ENCODE measurements around the gene SMDT1. TPM values are rescaled to one million over a fixed set of nuclear protein-coding genes. Genes with fewer than 3 reads are reported as not detected.

SMDT1 gene
- polyA plus RNA-seq, 1 donor from 2014 or later: 42.8 TPM

- Histone ChIP-seq H3F3A (ENCODE audit: insufficient read depth, low read length, poor library complexity, severe bottlenecking) (no peaks in the 10 kb centered on the region), H3K27me3 (ENCODE audit: insufficient read depth, low read depth, low read length) (no peaks in the 10 kb centered on the region), H3K27ac (ENCODE audit: low read length) (no peak overlapping the region), H4K20me1 (ENCODE audit: insufficient read depth) (no peaks in the 10 kb centered on the region), H3K9me2 (ENCODE audit: insufficient read depth, low read length) (no peaks in the 10 kb centered on the region), H3K36me3 (ENCODE audit: insufficient read depth, low read length) (no peaks in the 10 kb centered on the region), H2AFZ (ENCODE audit: low read depth, low read length) (no peak overlapping the region), H3K4me2 (ENCODE audit: low read length) (no peak overlapping the region), H3K4me3 (ENCODE audit: low read length) (no peak overlapping the region), H3K9ac (ENCODE audit: low read length) (no peak overlapping the region), H3K79me2 (replicated peaks; ENCODE audit: insufficient read depth, low read length) (no peaks in the 10 kb centered on the region), H3K9me3 (ENCODE audit: low read length) (no peaks in the 10 kb centered on the region)
- TF ChIP-seq POLR2AphosphoS5 (IDR thresholded peaks at IDR 0.05): no peak
These were observed 26.7 kb upstream of the SMDT1 start for GRCh38 chr22:42052765-42053164.

GRCh38 chr22:42056757-42057511 is 22.6 kb upstream of the SMDT1 start:
- H3K27ac ChIP-seq (ENCODE audit: low read length): no peak overlapping the region
- no peak overlapping the region for H3K9ac ChIP-seq (ENCODE audit: low read length)
- no peaks in the 10 kb centered on the region for H3F3A ChIP-seq (ENCODE audit: insufficient read depth, low read length, poor library complexity, severe bottlenecking)
- no peaks in the 10 kb centered on the region for H3K27me3 ChIP-seq (ENCODE audit: insufficient read depth, low read depth, low read length)
- H3K9me2 ChIP-seq (ENCODE audit: insufficient read depth, low read length): no peaks in the 10 kb centered on the region
- no peaks in the 10 kb centered on the region for H3K9me3 ChIP-seq (ENCODE audit: low read length)
- H2AFZ ChIP-seq (ENCODE audit: low read depth, low read length): no peak overlapping the region
- no peak overlapping the region for H3K4me2 ChIP-seq (ENCODE audit: low read length)
- no peaks in the 10 kb centered on the region for H3K36me3 ChIP-seq (ENCODE audit: insufficient read depth, low read length)
- no peak overlapping the region for H3K4me3 ChIP-seq (ENCODE audit: low read length)
- TF ChIP-seq RAD21 (conservative IDR thresholded peaks at IDR 0.05) (no peak), POLR2AphosphoS5 (IDR thresholded peaks at IDR 0.05) (no peak), SMC3 (conservative IDR thresholded peaks at IDR 0.05; ENCODE audit: poor library complexity) (no peak), EP300 (conservative IDR thresholded peaks at IDR 0.05; ENCODE audit: poor library complexity, severe bottlenecking) (no peak), MXI1 (conservative IDR thresholded peaks at IDR 0.05; ENCODE audit: poor library complexity, severe bottlenecking) (no peak), TAF1 (IDR thresholded peaks at IDR 0.05; ENCODE audit: low read depth) (no peak)
- TF ChIP-seq, protein P1, sequence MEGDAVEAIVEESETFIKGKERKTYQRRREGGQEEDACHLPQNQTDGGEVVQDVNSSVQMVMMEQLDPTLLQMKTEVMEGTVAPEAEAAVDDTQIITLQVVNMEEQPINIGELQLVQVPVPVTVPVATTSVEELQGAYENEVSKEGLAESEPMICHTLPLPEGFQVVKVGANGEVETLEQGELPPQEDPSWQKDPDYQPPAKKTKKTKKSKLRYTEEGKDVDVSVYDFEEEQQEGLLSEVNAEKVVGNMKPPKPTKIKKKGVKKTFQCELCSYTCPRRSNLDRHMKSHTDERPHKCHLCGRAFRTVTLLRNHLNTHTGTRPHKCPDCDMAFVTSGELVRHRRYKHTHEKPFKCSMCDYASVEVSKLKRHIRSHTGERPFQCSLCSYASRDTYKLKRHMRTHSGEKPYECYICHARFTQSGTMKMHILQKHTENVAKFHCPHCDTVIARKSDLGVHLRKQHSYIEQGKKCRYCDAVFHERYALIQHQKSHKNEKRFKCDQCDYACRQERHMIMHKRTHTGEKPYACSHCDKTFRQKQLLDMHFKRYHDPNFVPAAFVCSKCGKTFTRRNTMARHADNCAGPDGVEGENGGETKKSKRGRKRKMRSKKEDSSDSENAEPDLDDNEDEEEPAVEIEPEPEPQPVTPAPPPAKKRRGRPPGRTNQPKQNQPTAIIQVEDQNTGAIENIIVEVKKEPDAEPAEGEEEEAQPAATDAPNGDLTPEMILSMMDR (IDR thresholded peaks at IDR 0.05; ENCODE audit: poor library complexity, severe bottlenecking): no peak
- H3K79me2 ChIP-seq (replicated peaks; ENCODE audit: insufficient read depth, low read length): no peaks in the 10 kb centered on the region
- no peaks in the 10 kb centered on the region for H4K20me1 ChIP-seq (ENCODE audit: insufficient read depth)

DNA sequence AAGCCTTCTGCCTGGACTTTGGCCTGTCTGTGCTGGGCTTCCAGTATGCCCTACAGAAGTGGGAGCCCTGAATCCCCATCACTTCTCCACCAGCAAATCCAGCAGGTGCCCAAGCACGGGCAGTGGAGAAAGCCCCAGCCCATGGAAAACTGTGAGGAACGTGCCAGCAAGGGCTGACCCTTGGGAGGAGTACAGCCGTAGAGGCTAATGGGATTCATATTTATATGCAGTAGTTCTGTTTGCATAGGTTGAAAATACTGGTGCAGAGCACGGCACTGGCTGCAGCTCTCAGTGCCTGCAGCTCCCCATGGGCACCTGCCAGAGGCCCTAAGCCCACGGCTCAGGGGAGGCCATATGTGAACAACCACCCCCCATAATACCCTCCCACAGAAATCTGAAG is 19.0 kb upstream of the SMDT1 start:
- no peak overlapping the region for H3K4me3 ChIP-seq (ENCODE audit: low read length)
- H3K27me3 ChIP-seq (ENCODE audit: insufficient read depth, low read depth, low read length): no peaks in the 10 kb centered on the region
- H3K9me3 ChIP-seq (ENCODE audit: low read length): no peaks in the 10 kb centered on the region
- H3F3A ChIP-seq (ENCODE audit: insufficient read depth, low read length, poor library complexity, severe bottlenecking): no peaks in the 10 kb centered on the region
- no peak overlapping the region for H3K9ac ChIP-seq (ENCODE audit: low read length)
- no peaks in the 10 kb centered on the region for H3K79me2 ChIP-seq (replicated peaks; ENCODE audit: insufficient read depth, low read length)
- H3K9me2 ChIP-seq (ENCODE audit: insufficient read depth, low read length): no peaks in the 10 kb centered on the region
- no peak overlapping the region for H3K4me2 ChIP-seq (ENCODE audit: low read length)
- no peak for TF ChIP-seq EP300 (conservative IDR thresholded peaks at IDR 0.05; ENCODE audit: poor library complexity, severe bottlenecking)
- TF ChIP-seq, protein P1 (IDR thresholded peaks at IDR 0.05; ENCODE audit: poor library complexity, severe bottlenecking): no peak
- TF ChIP-seq TAF1 (IDR thresholded peaks at IDR 0.05; ENCODE audit: low read depth): no peak
- TF ChIP-seq POLR2AphosphoS5 (IDR thresholded peaks at IDR 0.05): no peak
- TF ChIP-seq MXI1 (conservative IDR thresholded peaks at IDR 0.05; ENCODE audit: poor library complexity, severe bottlenecking): no peak
- TF ChIP-seq REST (IDR thresholded peaks at IDR 0.05; ENCODE audit: borderline replicate concordance): no peak
- TF ChIP-seq RAD21 (conservative IDR thresholded peaks at IDR 0.05): no peak
- no peak for TF ChIP-seq EZH2 (IDR thresholded peaks at IDR 0.05; ENCODE audit: borderline replicate concordance, insufficient read depth, low read length, poor library complexity, severe bottlenecking)
- TF ChIP-seq SMC3 (conservative IDR thresholded peaks at IDR 0.05; ENCODE audit: poor library complexity): no peak
- H3K36me3 ChIP-seq (ENCODE audit: insufficient read depth, low read length): no peaks in the 10 kb centered on the region
- no peaks in the 10 kb centered on the region for H4K20me1 ChIP-seq (ENCODE audit: insufficient read depth)
- H3K27ac ChIP-seq (ENCODE audit: low read length): no peak overlapping the region
- no peak overlapping the region for H2AFZ ChIP-seq (ENCODE audit: low read depth, low read length)
